Fibroblast of lung (primary cell): ENCODE results near the gene SGO2. TPM values are rescaled to one million over a fixed set of nuclear protein-coding genes. Genes with fewer than 3 reads are reported as not detected.
A peak's percentile ranks its signal among the peaks of the same experiment; 100 is the strongest.

Source experiments
- DNase-seq, 2 donors: peaks; one replicate each; pipeline versions ENCODE4 v3.0.0 to v3.0.0-alpha.2; 2010; ENCODE audit warnings: low read depth in 2 of 2
- H2AFZ ChIP-seq: 2 replicates; pipeline ENCODE4 v1.5.1; 2012; ENCODE audit warnings: low read length, control low read depth, inconsistent platforms
- H3K27ac ChIP-seq: 2 replicates; pipeline ENCODE4 v1.5.1; 2011; ENCODE audit warnings: low read length, control low read depth; ENCODE audit not compliant: insufficient read depth
- H3K27me3 ChIP-seq: 2 replicates; pipeline ENCODE4 v1.5.1; 2011; ENCODE audit warnings: mild to moderate bottlenecking, low read length; ENCODE audit not compliant: control insufficient read depth, insufficient read depth
- H3K36me3 ChIP-seq: 2 replicates; pipeline ENCODE4 v1.5.1; 2011; ENCODE audit warnings: low read length; ENCODE audit not compliant: control insufficient read depth, insufficient read depth
- H3K4me1 ChIP-seq: 2 replicates; pipeline ENCODE4 v1.5.1; 2011; ENCODE audit warnings: low read length; ENCODE audit not compliant: control insufficient read depth, insufficient read depth; ENCODE audit errors: extremely low read depth
- H3K4me2 ChIP-seq: 2 replicates; pipeline ENCODE4 v1.5.1; 2011; ENCODE audit warnings: low read length, control low read depth; ENCODE audit not compliant: insufficient read depth; ENCODE audit errors: extremely low read depth
- H3K4me3 ChIP-seq, 4 experiments: fragments of 200-600 bp in 1 of 4; sonication (generic) in 1 of 4; replicated peaks in 1 of 4; 2 replicates each; pipeline ENCODE4 v1.5.1; 2011 to 2016; ENCODE audit warnings: low read length in 4 of 4, low read depth in 3 of 4, mild to moderate bottlenecking in 3 of 4, control low read depth in 2 of 4, inconsistent platforms in 1 of 4, mixed read lengths in 1 of 4; ENCODE audit not compliant: insufficient read depth in 1 of 4; ENCODE audit errors: control extremely low read depth in 1 of 4
- H3K79me2 ChIP-seq: 2 replicates; pipeline ENCODE4 v1.5.1; 2012; ENCODE audit warnings: mild to moderate bottlenecking, low read length, inconsistent platforms; ENCODE audit not compliant: control insufficient read depth, insufficient read depth
- H3K9ac ChIP-seq: 2 replicates; pipeline ENCODE4 v1.5.1; 2011; ENCODE audit warnings: mild to moderate bottlenecking, low read length, control low read depth; ENCODE audit not compliant: insufficient read depth
- H3K9me3 ChIP-seq: 2 replicates; pipeline ENCODE4 v1.5.1; 2012; ENCODE audit warnings: low read depth, low read length; ENCODE audit not compliant: control insufficient read depth, insufficient read depth
- H4K20me1 ChIP-seq: 2 replicates; pipeline ENCODE4 v1.5.1; 2011; ENCODE audit warnings: low read length; ENCODE audit not compliant: control insufficient read depth, insufficient read depth; ENCODE audit errors: extremely low read depth
- CTCF ChIP-seq, 2 donors: IDR thresholded peaks in 1 of 2; conservative IDR thresholded peaks in 1 of 2; 1 replicate in 1 of 2; 2 replicates in 1 of 2; pipeline ENCODE4 v1.5.1; 2011 to 2012; ENCODE audit warnings: low read length in 2 of 2, control low read depth in 1 of 2, inconsistent platforms in 1 of 2, low read depth in 1 of 2, mild to moderate bottlenecking in 1 of 2
- EZH2 ChIP-seq: IDR thresholded peaks from 2 replicates; pipeline ENCODE4 v1.5.1; 2012; ENCODE audit warnings: low read length, control low read depth, mild to moderate bottlenecking; ENCODE audit errors: missing control alignments
- polyA plus RNA-seq, 2 donors: library from polyadenylated mRNA; depleted of rRNA in 1 of 2; stranded (reverse) in 1 of 2; unstranded in 1 of 2; fragments of >200 nt; gene quantifications; 2 replicates each; pipeline ENCODE4 v1.2.1, GENCODE V29; 2011 to 2012; ENCODE audit warnings: missing spikeins in 1 of 2
- total RNA-seq: library from RNA; depleted of rRNA; stranded (reverse); fragments of >200 nt; gene quantifications from 2 replicates; pipeline ENCODE4 v1.2.1, GENCODE V29; 2014

The SGO2 gene
- total and polyA plus RNA-seq, 2 donors (not counting 1 experiment from before 2014, with no cell fraction given) = 5.4 to 6.9 TPM

- Histone ChIP-seq H4K20me1 (no peaks in the 10 kb centered on the region), H3K9ac (no peak overlapping the region), H2AFZ (no peak overlapping the region), H3K4me3 (no peak overlapping the region), H3K36me3 (no peaks in the 10 kb centered on the region), H3K27me3 (no peaks in the 10 kb centered on the region), H3K27ac (no peak overlapping the region), H3K4me2 (no peak overlapping the region), H3K9me3 (no peaks in the 10 kb centered on the region), H3K79me2 (no peaks in the 10 kb centered on the region), H3K4me1 (peaks cover 12% of the 10 kb centered on the region)
- DNase-seq = no peak
- TF ChIP-seq CTCF (conservative IDR thresholded peaks at IDR 0.05 in 1 of 2, IDR thresholded peaks at IDR 0.05 in 1 of 2; ENCODE audit: low read depth in 1 of 2, low read length in 2 of 2) (no peak), EZH2 (no peak)
Measured at GRCh38 chr2:200602584-200602983, 76.6 kb downstream of the SGO2 start.

GRCh38 chr2:200603972-200604371, 78.0 kb downstream of the SGO2 start:
- peak; percentile 57 to 80 for DNase-seq
- no peaks in the 10 kb centered on the region for H3K36me3 ChIP-seq
- H3K9ac ChIP-seq = no peak overlapping the region
- peak overlapping the region; percentile 9 for H3K27ac ChIP-seq
- H3K4me3 ChIP-seq = no peak overlapping the region
- H4K20me1 ChIP-seq = no peaks in the 10 kb centered on the region
- H3K9me3 ChIP-seq = no peaks in the 10 kb centered on the region
- no peaks in the 10 kb centered on the region for H3K79me2 ChIP-seq
- no peak for TF ChIP-seq EZH2
- TF ChIP-seq CTCF (conservative IDR thresholded peaks at IDR 0.05 in 1 of 2, IDR thresholded peaks at IDR 0.05 in 1 of 2; ENCODE audit: low read depth in 1 of 2, low read length in 2 of 2) = no peak
- no peak overlapping the region for H3K4me2 ChIP-seq
- H3K4me1 ChIP-seq = peaks cover 16% of the 10 kb centered on the region
- no peaks in the 10 kb centered on the region for H3K27me3 ChIP-seq
- no peak overlapping the region for H2AFZ ChIP-seq

GRCh38 chr2:200604571-200605255, 78.7 kb downstream of the SGO2 start:
- Histone ChIP-seq H3K27me3 (no peaks in the 10 kb centered on the region), H3K79me2 (no peaks in the 10 kb centered on the region), H4K20me1 (no peaks in the 10 kb centered on the region), H3K9me3 (no peaks in the 10 kb centered on the region), H3K4me3 (no peak overlapping the region), H3K27ac (no peak overlapping the region), H3K4me1 (peaks cover 21% of the 10 kb centered on the region), H3K9ac (no peak overlapping the region), H2AFZ (no peak overlapping the region), H3K36me3 (no peaks in the 10 kb centered on the region), H3K4me2 (no peak overlapping the region)
- no peak for TF ChIP-seq EZH2
- no peak for TF ChIP-seq CTCF (conservative IDR thresholded peaks at IDR 0.05 in 1 of 2, IDR thresholded peaks at IDR 0.05 in 1 of 2; ENCODE audit: low read depth in 1 of 2, low read length in 2 of 2)
- peak; percentile 44 to 60 for DNase-seq
